CD14-positive monocyte (primary cell): ENCODE measurements around the gene CSRP3. TPM values are rescaled to one million over a fixed set of nuclear protein-coding genes. Genes with fewer than 3 reads are reported as not detected.

Experiments used
- DNase-seq, 3 donors: peaks; one replicate each; pipeline ENCODE4 v3.0.0-alpha.2; 2011 to 2022
- H2AFZ ChIP-seq: 2 replicates; pipeline ENCODE4 v1.6.0; 2012; ENCODE audit warnings: mild to moderate bottlenecking, low read depth, low read length, inconsistent platforms; ENCODE audit not compliant: insufficient read depth, poor library complexity, severe bottlenecking
- H3K27ac ChIP-seq, 2 donors: 1 replicate in 1 of 2; 2 replicates in 1 of 2; pipeline ENCODE4 v1.5.1; 2012 to 2013; ENCODE audit warnings: low read length in 2 of 2, control low read depth in 1 of 2, inconsistent platforms in 1 of 2, low read depth in 1 of 2, mild to moderate bottlenecking in 1 of 2
- H3K27me3 ChIP-seq, 2 donors: one replicate each; pipeline versions ENCODE4 v1.6.0 to v1.6.1; 2011 to 2013; ENCODE audit warnings: low read length in 2 of 2; ENCODE audit not compliant: control insufficient read depth in 2 of 2, insufficient read depth in 2 of 2
- H3K36me3 ChIP-seq, 2 donors: replicated peaks in 1 of 2; 1 replicate in 1 of 2; 2 replicates in 1 of 2; pipeline versions ENCODE4 v1.5.1 to v1.6.1; 2012 to 2013; ENCODE audit warnings: low read length in 2 of 2, control low read depth in 1 of 2, inconsistent platforms in 1 of 2, mild to moderate bottlenecking in 1 of 2; ENCODE audit not compliant: insufficient read depth in 2 of 2, control insufficient read depth in 1 of 2
- H3K4me1 ChIP-seq, 2 donors: 1 replicate in 1 of 2; 2 replicates in 1 of 2; pipeline versions ENCODE4 v1.5.1 to v1.6.1; 2012 to 2013; ENCODE audit warnings: low read length in 2 of 2, control low read depth in 1 of 2, inconsistent platforms in 1 of 2, mild to moderate bottlenecking in 1 of 2, moderate library complexity in 1 of 2; ENCODE audit not compliant: insufficient read depth in 2 of 2, control insufficient read depth in 1 of 2
- H3K4me2 ChIP-seq: replicated peaks from 2 replicates; pipeline ENCODE3; 2012; ENCODE audit warnings: low read length, moderate library complexity, mild to moderate bottlenecking; ENCODE audit not compliant: poor library complexity, severe bottlenecking; ENCODE audit errors: extremely low read depth
- H3K4me3 ChIP-seq, 3 experiments: fragments of 200-600 bp in 1 of 3; sonication (generic) in 1 of 3; replicated peaks in 1 of 3; 1 replicate in 2 of 3; 2 replicates in 1 of 3; pipeline ENCODE4 v1.5.1; 2011 to 2013; ENCODE audit warnings: low read length in 3 of 3, mild to moderate bottlenecking in 3 of 3, control low read depth in 2 of 3, low read depth in 2 of 3, inconsistent platforms in 1 of 3, moderate library complexity in 1 of 3
- H3K79me2 ChIP-seq: 2 replicates; pipeline ENCODE4 v1.6.0; 2012; ENCODE audit warnings: mild to moderate bottlenecking, control low read depth, inconsistent platforms, low read length, moderate library complexity; ENCODE audit not compliant: insufficient read depth
- H3K9ac ChIP-seq: 2 replicates; pipeline ENCODE4 v1.6.0; 2017; ENCODE audit warnings: low read length, mild to moderate bottlenecking; ENCODE audit not compliant: insufficient read depth, poor library complexity, severe bottlenecking
- H3K9me3 ChIP-seq, 2 donors: replicated peaks in 1 of 2; 1 replicate in 1 of 2; 2 replicates in 1 of 2; pipeline versions ENCODE4 v1.5.1 to v1.6.1; 2012 to 2013; ENCODE audit warnings: low read length in 2 of 2, control low read depth in 1 of 2; ENCODE audit not compliant: control insufficient read depth in 1 of 2, insufficient read depth in 1 of 2
- H4K20me1 ChIP-seq: 2 replicates; pipeline ENCODE4 v1.6.0; 2012; ENCODE audit warnings: mild to moderate bottlenecking, low read length, control low read depth, moderate library complexity; ENCODE audit not compliant: insufficient read depth
- H3K27ac Mint-ChIP-seq, 7 donors: one replicate each; pipeline ENCODE4 v1.8.0; 2020; ENCODE audit warnings: mild to moderate bottlenecking in 7 of 7, mixed read lengths in 7 of 7, moderate library complexity in 6 of 7, inconsistent platforms in 2 of 7
- H3K27me3 Mint-ChIP-seq, 3 donors: one replicate each; pipeline ENCODE4 v1.8.0; 2021 to 2022; ENCODE audit warnings: low read depth in 3 of 3, mild to moderate bottlenecking in 3 of 3, mixed read lengths in 3 of 3, moderate library complexity in 3 of 3, inconsistent platforms in 1 of 3
- H3K36me3 Mint-ChIP-seq, 2 donors: one replicate each; pipeline ENCODE4 v1.8.0; 2020; ENCODE audit warnings: mixed read lengths in 2 of 2, inconsistent platforms in 1 of 2, mild to moderate bottlenecking in 1 of 2
- H3K4me1 Mint-ChIP-seq: one replicate; pipeline ENCODE4 v1.8.0; 2020; ENCODE audit warnings: mild to moderate bottlenecking, mixed read lengths
- H3K4me3 Mint-ChIP-seq, 2 donors: one replicate each; pipeline ENCODE4 v1.8.0; 2020; ENCODE audit warnings: mild to moderate bottlenecking in 2 of 2, mixed read lengths in 2 of 2, moderate library complexity in 1 of 2
- H3K9me3 Mint-ChIP-seq, 7 donors: one replicate each; pipeline ENCODE4 v1.8.0; 2020 to 2022; ENCODE audit warnings: mixed read lengths in 7 of 7, mild to moderate bottlenecking in 6 of 7, moderate library complexity in 6 of 7, inconsistent platforms in 2 of 7
- CTCF ChIP-seq: fragments of 200-600 bp; IDR thresholded peaks from one replicate; pipeline ENCODE4 v1.8.0; 2022; ENCODE audit warnings: antibody characterized with exemption, mild to moderate bottlenecking
- WGBS: methylation state at CpG from one replicate; pipeline ENCODE4 v1.1.5; 2013; ENCODE audit warnings: missing lambda C conversion rate; ENCODE audit not compliant: insufficient coverage; 5-methylcytosine and 5-hydroxymethylcytosine counted together
- intact Hi-C, 2 donors: fragments of 100-400 bp; cut with micrococcal nuclease; formaldehyde crosslinking; loops; one replicate each; pipeline versions ENCODE4 v1.15.0 to v1.15.1; 2023
- polyA plus RNA-seq, 3 donors: library from polyadenylated mRNA; depleted of rRNA in 1 of 3; unstranded in 2 of 3; stranded (reverse) in 1 of 3; fragments of 300-500 nt in 2 of 3; fragments of >200 nt in 1 of 3; fragmentation: Illumina TruSeq in 2 of 3; gene quantifications; 1 replicate in 2 of 3; 2 replicates in 1 of 3; pipeline ENCODE4 v1.2.3, GENCODE V29; 2012 to 2021

The CSRP3 gene
- polyA plus RNA-seq, 3 donors = not detected

GRCh38 chr11:19216709-19217374, 15.1 kb upstream of the CSRP3 start:
- no peak overlapping the region for H3K27ac Mint-ChIP-seq
- no peaks in the 10 kb centered on the region for H3K36me3 Mint-ChIP-seq
- TF ChIP-seq CTCF = no peak
- Histone ChIP-seq H3K9me3 (no peaks in the 10 kb centered on the region), H3K27ac (no peak overlapping the region), H3K4me1 (no peaks in the 10 kb centered on the region), H3K4me3 (no peak overlapping the region), H3K27me3 (no peaks in the 10 kb centered on the region), H3K36me3 (no peaks in the 10 kb centered on the region), H3K79me2 (no peaks in the 10 kb centered on the region), H3K9ac (no peak overlapping the region), H4K20me1 (no peaks in the 10 kb centered on the region), H2AFZ (no peak overlapping the region), H3K4me2 (no peak overlapping the region)
- intact Hi-C loops = no loop called here
- no peaks in the 10 kb centered on the region for H3K9me3 Mint-ChIP-seq
- no peak overlapping the region for H3K4me3 Mint-ChIP-seq
- H3K27me3 Mint-ChIP-seq = peaks cover 0 to 2% (median 1%) of the 10 kb centered on the region in 3 donors
- no peaks in the 10 kb centered on the region for H3K4me1 Mint-ChIP-seq
- no peak for DNase-seq
- no CpG with 5 or more reads among the region's 3 CpGs for WGBS

GRCh38 chr11:19216021-19216420, 14.2 kb upstream of the CSRP3 start:
- no peaks in the 10 kb centered on the region for H4K20me1 ChIP-seq
- Mint-ChIP-seq H3K27ac (no peak overlapping the region), H3K27me3 (peaks cover 0 to 2% (median 1%) of the 10 kb centered on the region in 3 donors), H3K36me3 (no peaks in the 10 kb centered on the region), H3K4me3 (no peak overlapping the region), H3K4me1 (no peaks in the 10 kb centered on the region), H3K9me3 (no peaks in the 10 kb centered on the region)
- no peaks in the 10 kb centered on the region for H3K4me1 ChIP-seq
- no peaks in the 10 kb centered on the region for H3K9me3 ChIP-seq
- no peak overlapping the region for H3K4me3 ChIP-seq
- TF ChIP-seq CTCF = no peak
- H3K27ac ChIP-seq = no peak overlapping the region
- no peak overlapping the region for H3K9ac ChIP-seq
- H2AFZ ChIP-seq = no peak overlapping the region
- DNase-seq = no peak
- WGBS = 60% methylated on average over 1 of the region's 4 CpGs
- H3K4me2 ChIP-seq = no peak overlapping the region
- H3K27me3 ChIP-seq = no peaks in the 10 kb centered on the region
- H3K36me3 ChIP-seq = no peaks in the 10 kb centered on the region
- intact Hi-C loops = no loop called here
- H3K79me2 ChIP-seq = no peaks in the 10 kb centered on the region
